Measurements from ENCODE around the gene NHP2. TPM values are rescaled to one million over a fixed set of nuclear protein-coding genes. Genes with fewer than 3 reads are reported as not detected.
A peak's percentile ranks its signal among the peaks of the same experiment; 100 is the strongest.

Gene NHP2
- total and polyA plus RNA-seq, 9 of the 15 experiments (the other 6 are each of a cell fraction or from before 2014, with no cell fraction given) = 52.8 to 622 (median 144) TPM

- Histone ChIP-seq H3K4me2 (ENCODE audit: insufficient read depth, low read length) (no peak overlapping the region), H2AFZ (ENCODE audit: low read depth, low read length) (peak overlapping the region; percentile 83), H4K20me1 (replicated peaks; ENCODE audit: control insufficient read depth, insufficient read depth, low read length) (no peaks in the 10 kb centered on the region), H3K27ac (ENCODE audit: extremely low read depth, low read depth, low read length) (no peak overlapping the region), H3K4me1 (replicated peaks in 1 of 2; ENCODE audit: control insufficient read depth in 2 of 2, insufficient read depth in 2 of 2, low read length in 2 of 2) (peaks cover 15% of the 10 kb centered on the region in 2 experiments), H3K9me1 (ENCODE audit: control insufficient read depth, insufficient read depth, low read length) (no peaks in the 10 kb centered on the region), H3K9ac (ENCODE audit: insufficient read depth in 1 of 2, low read depth in 2 of 2, low read length in 2 of 2) (no peak overlapping the region), H3K4me3 (no peak overlapping the region), H3K36me3 (ENCODE audit: control insufficient read depth, insufficient read depth, low read length) (no peaks in the 10 kb centered on the region), H3K27me3 (ENCODE audit: control insufficient read depth in 2 of 2, insufficient read depth in 2 of 2, low read length in 2 of 2) (no peaks in the 10 kb centered on the region), H3K9me3 (replicated peaks; ENCODE audit: control insufficient read depth, insufficient read depth, low read depth, low read length) (no peaks in the 10 kb centered on the region), H3K79me2 (ENCODE audit: control insufficient read depth, insufficient read depth, low read length) (no peaks in the 10 kb centered on the region)
- FAIRE-seq = peak; percentile 23
- BruUV-seq (replicated peaks) = no TSS peak
- CTCF ChIA-PET (ENCODE audit: low intra/inter-chr PET ratio) = no interaction called here
- no peak for DNase-seq (ENCODE audit: extremely low read depth in 1 of 4, low spot score in 3 of 4)
- ATAC-seq = no peak
- POLR2A ChIA-PET = interaction anchor here (0.6 to 0.7 kb wide), 2 partner anchors 29 to 385 kb away, joined by 3 read pairs; no protein-coding TSS in a partner anchor
- WGBS (ENCODE audit: insufficient coverage, low coverage, missing lambda C conversion rate) = 15% methylated on average over 6 of the region's 6 CpGs
- intact Hi-C loops (cut with micrococcal nuclease) (no loop called here), in situ Hi-C loops (cut with MboI) (no loop called here)
- TF ChIP-seq MAFG (tag; conservative IDR thresholded peaks at IDR 0.05) (0 out of 2 replicates have a peak, but pooled peaks have one; percentile 32), SREBF1 (IDR thresholded peaks at IDR 0.05; ENCODE audit: borderline replicate concordance, low read depth, low read length) (no peak), RFX1 (IDR thresholded peaks at IDR 0.05) (no peak), HDAC3 (IDR thresholded peaks at IDR 0.05; ENCODE audit: borderline replicate concordance, partially characterized antibody) (no peak), MGA (IDR thresholded peaks at IDR 0.05) (no peak), FOSL1 (tag; conservative IDR thresholded peaks at IDR 0.05) (peak; percentile 45; the same call in 1 of the 2 replicates), C11orf30 (IDR thresholded peaks at IDR 0.05; ENCODE audit: low read depth) (peak; percentile 83), MAFF (IDR thresholded peaks at IDR 0.05; ENCODE audit: low read length) (peak; percentile 64), ZNF224 (CRISPR knock-in tag; IDR thresholded peaks at IDR 0.05) (no peak), ZC3H4 (CRISPR knock-in tag; IDR thresholded peaks at IDR 0.05; ENCODE audit: borderline replicate concordance) (no peak), SRF (CRISPR knock-in tag; IDR thresholded peaks at IDR 0.05) (no peak), KLF6 (CRISPR knock-in tag; IDR thresholded peaks at IDR 0.05; ENCODE audit: borderline replicate concordance) (no peak), ZNF316 (IDR thresholded peaks at IDR 0.05) (peak; percentile 91)
Measured at GRCh38 chr5:178186427-178186826, 32.7 kb upstream of the NHP2 start.

Data from K562 (cell line).